Caco-2 (cell line): ENCODE data around the gene PDE4D. TPM values are rescaled to one million over a fixed set of nuclear protein-coding genes. Genes with fewer than 3 reads are reported as not detected.

Source experiments
- BruUV-seq: library from RNA; stranded (reverse); fragments of 400-500 nt; replicated peaks from 2 replicates; lab custom pipeline; 2021; lab: Mats Ljungman, UMichigan
- CTCF ChIA-PET: fragments of 300-600 bp; sonication (Branson Sonifier 250); formaldehyde crosslinking; loops from one replicate; lab custom pipeline; 2022; ENCODE audit warnings: antibody characterized with exemption; lab: Charles Lee
- POLR2A ChIA-PET: fragments of 300-600 bp; sonication (Branson Sonifier 250); formaldehyde crosslinking; loops from one replicate; lab custom pipeline; 2022; ENCODE audit warnings: antibody characterized with exemption; lab: Charles Lee
- DNase-seq, 2 experiments: peaks; one replicate each; pipeline versions ENCODE4 v3.0.0 to v3.0.0-alpha.2; 2020 to 2022
- H3K27me3 ChIP-seq: replicated peaks from 2 replicates; pipeline ENCODE4 v1.6.0; 2011; ENCODE audit warnings: low read length; ENCODE audit not compliant: control insufficient read depth, insufficient read depth
- H3K36me3 ChIP-seq: 2 replicates; pipeline ENCODE4 v1.5.1; 2011; ENCODE audit warnings: low read length; ENCODE audit not compliant: control insufficient read depth, insufficient read depth
- H3K4me1 ChIP-seq: fragments of 250-450 bp; sonication (Bioruptor Pico); 2 replicates; pipeline ENCODE4 v1.5.1; 2020; ENCODE audit warnings: mild to moderate bottlenecking
- H3K4me3 ChIP-seq: 2 replicates; pipeline ENCODE4 v1.5.1; 2011; ENCODE audit warnings: low read depth, mild to moderate bottlenecking, control low read depth, low read length
- H3K9me3 ChIP-seq: fragments of 250-450 bp; sonication (Bioruptor Pico); 2 replicates; pipeline ENCODE4 v1.5.1; 2020; ENCODE audit warnings: mild to moderate bottlenecking, moderate library complexity
- H3K27ac Mint-ChIP-seq: one replicate; pipeline ENCODE4 v1.8.0; 2022; ENCODE audit warnings: mixed read lengths; ENCODE audit not compliant: unreplicated experiment
- H3K27me3 Mint-ChIP-seq: one replicate; pipeline ENCODE4 v1.8.0; 2022; ENCODE audit warnings: mixed read lengths; ENCODE audit not compliant: insufficient read depth, unreplicated experiment
- H3K36me3 Mint-ChIP-seq: one replicate; pipeline ENCODE4 v1.8.0; 2022; ENCODE audit warnings: mild to moderate bottlenecking, mixed read lengths; ENCODE audit not compliant: insufficient read depth, unreplicated experiment
- H3K4me1 Mint-ChIP-seq: one replicate; pipeline ENCODE4 v1.8.0; 2022; ENCODE audit warnings: low read depth, mixed read lengths; ENCODE audit not compliant: unreplicated experiment
- H3K4me3 Mint-ChIP-seq: one replicate; pipeline ENCODE4 v1.8.0; 2022; ENCODE audit warnings: mild to moderate bottlenecking, moderate library complexity, mixed read lengths; ENCODE audit not compliant: unreplicated experiment
- H3K9me3 Mint-ChIP-seq: one replicate; pipeline ENCODE4 v1.8.0; 2022; ENCODE audit warnings: mixed read lengths; ENCODE audit not compliant: unreplicated experiment
- CTCF ChIP-seq, 2 experiments: fragments of 200-600 bp in 1 of 2; IDR thresholded peaks; 1 replicate in 1 of 2; 2 replicates in 1 of 2; pipeline versions ENCODE4 v1.5.1 to v1.8.0; 2011 to 2022; ENCODE audit warnings: antibody characterized with exemption in 1 of 2, control low read depth in 1 of 2, inconsistent platforms in 1 of 2, low read depth in 1 of 2, low read length in 1 of 2, mild to moderate bottlenecking in 1 of 2, moderate library complexity in 1 of 2; ENCODE audit not compliant: insufficient read depth in 1 of 2, severe bottlenecking in 1 of 2, unreplicated experiment in 1 of 2
- intact Hi-C: fragments of 100-400 bp; cut with micrococcal nuclease; formaldehyde crosslinking; loops from one replicate; pipeline ENCODE4 v1.10.0; 2022; ENCODE audit not compliant: unreplicated experiment
- total RNA-seq: library from RNA; stranded (reverse); gene quantifications from 2 replicates; pipeline ENCODE4 v1.2.3, GENCODE V29; 2022

PDE4D gene
- total RNA-seq, 1 experiment from 2014 or later = 89.8 TPM

GRCh38 chr5:59694411-59694810, 199.1 kb downstream of the PDE4D start:
- TF ChIP-seq CTCF (IDR thresholded peaks at IDR 0.05; ENCODE audit: insufficient read depth in 1 of 2, low read depth in 1 of 2, low read length in 1 of 2, severe bottlenecking in 1 of 2, unreplicated experiment in 1 of 2) = no peak
- ChIA-PET CTCF (no interaction called here), POLR2A (no interaction called here)
- Histone ChIP-seq H3K36me3 (no peaks in the 10 kb centered on the region), H3K9me3 (no peaks in the 10 kb centered on the region), H3K27me3 (no peaks in the 10 kb centered on the region), H3K4me1 (no peaks in the 10 kb centered on the region), H3K4me3 (no peak overlapping the region)
- no peaks in the 10 kb centered on the region for H3K9me3 Mint-ChIP-seq
- no peaks in the 10 kb centered on the region for H3K36me3 Mint-ChIP-seq
- H3K27ac Mint-ChIP-seq = no peak overlapping the region
- no peak overlapping the region for H3K4me3 Mint-ChIP-seq
- H3K4me1 Mint-ChIP-seq = no peaks in the 10 kb centered on the region
- peaks cover 14% of the 10 kb centered on the region for H3K27me3 Mint-ChIP-seq
- BruUV-seq = no TSS peak
- intact Hi-C loops = no loop called here
- no peak for DNase-seq

- Mint-ChIP-seq H3K27me3 (peaks cover 14% of the 10 kb centered on the region), H3K4me1 (no peaks in the 10 kb centered on the region), H3K4me3 (no peak overlapping the region), H3K36me3 (no peaks in the 10 kb centered on the region), H3K9me3 (no peaks in the 10 kb centered on the region), H3K27ac (no peak overlapping the region)
- ChIA-PET CTCF (no interaction called here), POLR2A (no interaction called here)
- H3K27me3 ChIP-seq = no peaks in the 10 kb centered on the region
- no peak for TF ChIP-seq CTCF (IDR thresholded peaks at IDR 0.05; ENCODE audit: insufficient read depth in 1 of 2, low read depth in 1 of 2, low read length in 1 of 2, severe bottlenecking in 1 of 2, unreplicated experiment in 1 of 2)
- H3K4me3 ChIP-seq = no peak overlapping the region
- H3K4me1 ChIP-seq = no peaks in the 10 kb centered on the region
- no peaks in the 10 kb centered on the region for H3K36me3 ChIP-seq
- BruUV-seq = no TSS peak
- no peak for DNase-seq
- no peaks in the 10 kb centered on the region for H3K9me3 ChIP-seq
- intact Hi-C loops = no loop called here
These were observed 199.8 kb downstream of the PDE4D start for GRCh38 chr5:59693492-59694309.

- Mint-ChIP-seq H3K9me3 (no peaks in the 10 kb centered on the region), H3K4me3 (no peak overlapping the region), H3K4me1 (no peaks in the 10 kb centered on the region), H3K27me3 (peaks cover 7% of the 10 kb centered on the region), H3K27ac (no peak overlapping the region), H3K36me3 (no peaks in the 10 kb centered on the region)
- CTCF ChIA-PET = no interaction called here
- no peaks in the 10 kb centered on the region for H3K4me1 ChIP-seq
- no peaks in the 10 kb centered on the region for H3K9me3 ChIP-seq
- no TSS peak for BruUV-seq
- POLR2A ChIA-PET = no interaction called here
- no peak for TF ChIP-seq CTCF (IDR thresholded peaks at IDR 0.05; ENCODE audit: insufficient read depth in 1 of 2, low read depth in 1 of 2, low read length in 1 of 2, severe bottlenecking in 1 of 2, unreplicated experiment in 1 of 2)
- intact Hi-C loops = no loop called here
- no peaks in the 10 kb centered on the region; the same call in 1 of the 2 replicates for H3K27me3 ChIP-seq
- no peak for DNase-seq
- no peak overlapping the region for H3K4me3 ChIP-seq
- no peaks in the 10 kb centered on the region for H3K36me3 ChIP-seq
These were observed 207.7 kb downstream of the PDE4D start for GRCh38 chr5:59685793-59686192.
